Measurements from ENCODE around the gene ABCA9.

GRCh38 chr17:68924793-68925720 lies 135.7 kb downstream of the ABCA9 start:
- no peak for TF ChIP-seq FOSL2 (CRISPR knock-in tag; IDR thresholded peaks at IDR 0.05)
- no peak for TF ChIP-seq CBX5 (CRISPR knock-in tag; IDR thresholded peaks at IDR 0.05; ENCODE audit: borderline replicate concordance)
- no peak for TF ChIP-seq ZNF24 (IDR thresholded peaks at IDR 0.05)
- TF ChIP-seq MBNL3 (CRISPR knock-in tag; conservative IDR thresholded peaks at IDR 0.05) = no peak
- no peak for TF ChIP-seq ATF7-NPFF (CRISPR knock-in tag; IDR thresholded peaks at IDR 0.05; ENCODE audit: low read depth)
- no peak for TF ChIP-seq SMARCC2 (IDR thresholded peaks at IDR 0.05)
- TF ChIP-seq, protein P1, sequence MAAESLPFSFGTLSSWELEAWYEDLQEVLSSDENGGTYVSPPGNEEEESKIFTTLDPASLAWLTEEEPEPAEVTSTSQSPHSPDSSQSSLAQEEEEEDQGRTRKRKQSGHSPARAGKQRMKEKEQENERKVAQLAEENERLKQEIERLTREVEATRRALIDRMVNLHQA (CRISPR knock-in tag; IDR thresholded peaks at IDR 0.05) = no peak
